Nephron (organoid): Measurements from ENCODE around the gene WDR18.

Experiments used
- H3K27ac Mint-ChIP-seq, 3 experiments: 2 replicates each; pipeline ENCODE4 v1.8.0; 2020; ENCODE audit warnings: mixed read lengths in 3 of 3, mild to moderate bottlenecking in 2 of 3, moderate library complexity in 1 of 3
- H3K27me3 Mint-ChIP-seq: 2 replicates; pipeline ENCODE4 v1.8.0; 2021; ENCODE audit warnings: low read depth, mild to moderate bottlenecking, moderate library complexity, mixed read lengths
- H3K36me3 Mint-ChIP-seq: 2 replicates; pipeline ENCODE4 v1.8.0; 2020; ENCODE audit warnings: low read depth, mixed read lengths
- H3K4me1 Mint-ChIP-seq: 2 replicates; pipeline ENCODE4 v1.8.0; 2020; ENCODE audit warnings: mixed read lengths
- H3K4me3 Mint-ChIP-seq, 3 experiments: 2 replicates each; pipeline ENCODE4 v1.8.0; 2020; ENCODE audit warnings: mild to moderate bottlenecking in 3 of 3, mixed read lengths in 3 of 3, moderate library complexity in 2 of 3
- H3K9me3 Mint-ChIP-seq: 2 replicates; pipeline ENCODE4 v1.8.0; 2020; ENCODE audit warnings: mixed read lengths
- CTCF ChIP-seq, 3 experiments: fragments of 200-600 bp; sonication (generic); IDR thresholded peaks; one replicate each; pipeline ENCODE4 v1.5.0; 2021; ENCODE audit warnings: antibody characterized with exemption in 3 of 3; ENCODE audit not compliant: unreplicated experiment in 3 of 3

WDR18 gene

GRCh38 chr19:1009041-1009980 is 25.2 kb downstream of the WDR18 start:
- TF ChIP-seq CTCF (IDR thresholded peaks at IDR 0.05; ENCODE audit: unreplicated experiment in 3 of 3), result no peak
- Mint-ChIP-seq H3K27ac (peak overlapping the region in 1 of 3 experiments; percentile 38), H3K27me3 (no peaks in the 10 kb centered on the region), H3K4me3 (peak overlapping the region in 1 of 3 experiments; percentile 14), H3K36me3 (peaks cover 3% of the 10 kb centered on the region), H3K9me3 (no peaks in the 10 kb centered on the region), H3K4me1 (no peaks in the 10 kb centered on the region)

GRCh38 chr19:1009981-1010538 is 25.9 kb downstream of the WDR18 start:
- H3K36me3 Mint-ChIP-seq, result peaks cover 3% of the 10 kb centered on the region
- no peak for TF ChIP-seq CTCF (IDR thresholded peaks at IDR 0.05; ENCODE audit: unreplicated experiment in 3 of 3)
- no peak overlapping the region for H3K4me3 Mint-ChIP-seq
- H3K9me3 Mint-ChIP-seq, result no peaks in the 10 kb centered on the region
- no peak overlapping the region for H3K27ac Mint-ChIP-seq
- H3K4me1 Mint-ChIP-seq, result no peaks in the 10 kb centered on the region
- H3K27me3 Mint-ChIP-seq, result no peaks in the 10 kb centered on the region

- Mint-ChIP-seq H3K27me3 (no peaks in the 10 kb centered on the region), H3K4me1 (no peaks in the 10 kb centered on the region), H3K27ac (no peak overlapping the region), H3K4me3 (no peak overlapping the region), H3K9me3 (no peaks in the 10 kb centered on the region), H3K36me3 (peaks cover 3% of the 10 kb centered on the region)
- no peak for TF ChIP-seq CTCF (IDR thresholded peaks at IDR 0.05; ENCODE audit: unreplicated experiment in 3 of 3)
Observed at GRCh38 chr19:1010586-1011510, 26.7 kb downstream of the WDR18 start.

- no peak for TF ChIP-seq CTCF (IDR thresholded peaks at IDR 0.05; ENCODE audit: unreplicated experiment in 3 of 3)
- Mint-ChIP-seq H3K4me1 (peaks cover 7% of the 10 kb centered on the region), H3K27me3 (no peaks in the 10 kb centered on the region), H3K36me3 (no peaks in the 10 kb centered on the region), H3K4me3 (no peak overlapping the region), H3K27ac (no peak overlapping the region), H3K9me3 (no peaks in the 10 kb centered on the region)
Observed at GRCh38 chr19:1011831-1012333, 27.7 kb downstream of the WDR18 start.

GRCh38 chr19:1012334-1012733 is 28.2 kb downstream of the WDR18 start:
- H3K27ac Mint-ChIP-seq, result no peak overlapping the region
- no peaks in the 10 kb centered on the region for H3K27me3 Mint-ChIP-seq
- TF ChIP-seq CTCF (IDR thresholded peaks at IDR 0.05; ENCODE audit: unreplicated experiment in 3 of 3), result no peak
- H3K4me3 Mint-ChIP-seq, result no peak overlapping the region
- peaks cover 9% of the 10 kb centered on the region for H3K4me1 Mint-ChIP-seq
- no peaks in the 10 kb centered on the region for H3K9me3 Mint-ChIP-seq
- no peaks in the 10 kb centered on the region for H3K36me3 Mint-ChIP-seq
